K562 (cell line): Measurements from ENCODE around the gene MOCS3. TPM values are rescaled to one million over a fixed set of nuclear protein-coding genes. Genes with fewer than 3 reads are reported as not detected.

Experiments
- ATAC-seq: fragments of 200-7000 bp; cut with Tn5 transposase; 3 replicates; pipeline ENCODE4 v1.9.1; 2020; ENCODE audit warnings: moderate library complexity
- BruUV-seq: library from RNA; stranded (reverse); fragments of 400-500 nt; replicated peaks from 2 replicates; lab custom pipeline; 2021; lab: Mats Ljungman, UMichigan
- CTCF ChIA-PET: fragments of 300-600 bp; formaldehyde crosslinking; extraction: SDS; loops from one replicate; lab custom pipeline; 2021; ENCODE audit warnings: low intra/inter-chr PET ratio; lab: Yijun Ruan, JAX
- POLR2A ChIA-PET: fragments of 300-600, 350-650 bp; sonication (Branson Sonifier 250); formaldehyde crosslinking; extraction: SDS; loops from one replicate; lab custom pipeline; 2021; ENCODE audit warnings: antibody characterized with exemption, inconsistent platforms; lab: Yijun Ruan, JAX
- DNase-seq, 4 experiments: peaks; one replicate each; pipeline versions ENCODE4 v3.0.0 to v3.0.0-alpha.2; 2011 to 2018; ENCODE audit warnings: low spot score in 3 of 4, mixed read lengths in 3 of 4; ENCODE audit errors: extremely low read depth in 1 of 4
- FAIRE-seq: peaks from 2 replicates; lab custom pipeline; 2011; peaks lifted over from hg19 to GRCh38; lab: Jason Lieb, UNC
- H2AFZ ChIP-seq: 2 replicates; pipeline ENCODE4 v1.6.0; 2011; ENCODE audit warnings: low read depth, low read length, control low read depth, inconsistent platforms
- H3K27ac ChIP-seq: fragments of 200-600 bp; 3 replicates; pipeline ENCODE4 v1.8.0; 2011; ENCODE audit warnings: low read depth, mild to moderate bottlenecking, control low read depth, inconsistent platforms, low read length, moderate library complexity, mixed read lengths; ENCODE audit errors: extremely low read depth
- H3K27me3 ChIP-seq, 2 experiments: fragments of 300-600 bp in 1 of 2; 2 replicates in 1 of 2; 3 replicates in 1 of 2; pipeline versions ENCODE4 v1.6.0 to v1.8.0; 2011; ENCODE audit warnings: inconsistent platforms in 2 of 2, low read length in 2 of 2, mild to moderate bottlenecking in 1 of 2, mixed read lengths in 1 of 2, moderate library complexity in 1 of 2; ENCODE audit not compliant: control insufficient read depth in 2 of 2, insufficient read depth in 2 of 2
- H3K36me3 ChIP-seq: fragments of 300-600 bp; 3 replicates; pipeline ENCODE4 v1.8.0; 2011; ENCODE audit warnings: mild to moderate bottlenecking, low read length, inconsistent platforms; ENCODE audit not compliant: control insufficient read depth, insufficient read depth
- H3K4me1 ChIP-seq, 2 experiments: fragments of 200-600 bp in 1 of 2; replicated peaks in 1 of 2; 2 replicates in 1 of 2; 3 replicates in 1 of 2; pipeline versions ENCODE4 v1.5.1 to v1.8.0; 2011; ENCODE audit warnings: inconsistent platforms in 2 of 2, low read length in 2 of 2, mild to moderate bottlenecking in 1 of 2, mixed read lengths in 1 of 2, moderate library complexity in 1 of 2; ENCODE audit not compliant: control insufficient read depth in 2 of 2, insufficient read depth in 2 of 2
- H3K4me2 ChIP-seq: 2 replicates; pipeline ENCODE4 v1.6.1; 2011; ENCODE audit warnings: low read length, control low read depth, inconsistent platforms, mixed read lengths; ENCODE audit not compliant: insufficient read depth
- H3K4me3 ChIP-seq: fragments of 200-600 bp; sonication (generic), shearing (Covaris generic); 2 replicates; pipeline ENCODE4 v1.5.1; 2016; ENCODE audit warnings: control low read depth, inconsistent platforms
- H3K79me2 ChIP-seq: fragments of 200-600 bp; 3 replicates; pipeline ENCODE4 v1.8.0; 2011; ENCODE audit warnings: low read length, inconsistent platforms; ENCODE audit not compliant: control insufficient read depth, insufficient read depth
- H3K9ac ChIP-seq, 2 experiments: 2 replicates each; pipeline versions ENCODE4 v1.6.0 to v1.6.1; 2011; ENCODE audit warnings: low read depth in 2 of 2, low read length in 2 of 2, control low read depth in 1 of 2, inconsistent platforms in 1 of 2, mild to moderate bottlenecking in 1 of 2, mixed read lengths in 1 of 2; ENCODE audit not compliant: insufficient read depth in 1 of 2
- H3K9me1 ChIP-seq: one replicate; pipeline ENCODE4 v1.6.0; 2011; ENCODE audit warnings: inconsistent platforms, mild to moderate bottlenecking, low read length, moderate library complexity; ENCODE audit not compliant: control insufficient read depth, insufficient read depth
- H3K9me3 ChIP-seq: replicated peaks from 2 replicates; pipeline ENCODE4 v1.5.1; 2011; ENCODE audit warnings: low read depth, low read length, inconsistent platforms; ENCODE audit not compliant: control insufficient read depth, insufficient read depth
- H4K20me1 ChIP-seq: replicated peaks from 2 replicates; pipeline ENCODE4 v1.6.1; 2011; ENCODE audit warnings: low read length, inconsistent platforms, mixed read lengths; ENCODE audit not compliant: control insufficient read depth, insufficient read depth
- CBX3 ChIP-seq, 2 experiments: IDR thresholded peaks; 1 replicate in 1 of 2; 2 replicates in 1 of 2; pipeline ENCODE4 v1.6.1; 2012; ENCODE audit warnings: inconsistent platforms in 2 of 2, low read length in 2 of 2, borderline replicate concordance in 1 of 2, control low read depth in 1 of 2
- MED1 ChIP-seq: sonication (generic); formaldehyde crosslinking; IDR thresholded peaks from 2 replicates; pipeline ENCODE4 v1.8.1; 2023; ENCODE audit warnings: missing genetic modification reagents, borderline replicate concordance
- NFIX ChIP-seq: fragments of 250-450 bp; sonication (Bioruptor Pico); IDR thresholded peaks from 2 replicates; pipeline ENCODE4 v1.4.0; 2020; ENCODE audit warnings: low read depth, mild to moderate bottlenecking, moderate library complexity
- YBX1 ChIP-seq: fragments of 450-650 bp; IDR thresholded peaks from 2 replicates; pipeline ENCODE4 v1.7.1; 2016; ENCODE audit warnings: mild to moderate bottlenecking
- ZNF239 ChIP-seq: fragments of 250-450 bp; sonication (Bioruptor Pico); IDR thresholded peaks from 2 replicates; pipeline ENCODE4 v1.4.0; 2020; ENCODE audit warnings: mild to moderate bottlenecking
- WGBS: fragments of 100-300 bp; shearing (Covaris generic); methylation state at CpG from one replicate; pipeline ENCODE4 v1.1.6; 2016; ENCODE audit warnings: low coverage, mixed read lengths; ENCODE audit not compliant: insufficient coverage; ENCODE audit errors: missing lambda C conversion rate; 5-methylcytosine and 5-hydroxymethylcytosine counted together
- in situ Hi-C: fragments of 300-500 bp; cut with MboI; formaldehyde crosslinking; loops from 4 replicates; pipeline ENCODE4 v1.15.0; 2018; ENCODE audit warnings: inconsistent platforms, mixed read lengths
- intact Hi-C: fragments of 100-400 bp; cut with micrococcal nuclease; formaldehyde crosslinking; loops from 2 replicates; pipeline ENCODE4 v1.14.2; 2022
- polyA plus RNA-seq, 8 experiments: library from polyadenylated mRNA; depleted of rRNA in 4 of 8; stranded (reverse) in 5 of 8; unstranded in 3 of 8; fragments of >200 nt; fragmentation: Nextera tagmentation in 2 of 8; fragmentation: Illumina TruSeq in 1 of 8; extraction: Ambion mirVana in 2 of 8; extraction: Trizol in 1 of 8; gene quantifications; 2 replicates each; pipeline versions ENCODE4 v1.2.1 to v1.2.3, GENCODE V29; 2011 to 2014; ENCODE audit warnings: inconsistent platforms in 1 of 8, missing spikeins in 1 of 8
- total RNA-seq, 7 experiments: library from RNA; depleted of rRNA in 6 of 7; stranded (reverse); fragments of >200 nt in 6 of 7; fragmentation: Illumina TruSeq in 2 of 7; extraction: Trizol in 2 of 7; gene quantifications; 2 replicates each; pipeline versions ENCODE4 v1.2.1 to v1.2.3, GENCODE V29; 2011 to 2021; ENCODE audit warnings: low replicate concordance in 1 of 7
- TF ChIP-seq, protein P1 (sequence below): fragments of 450-650 bp; IDR thresholded peaks from 2 replicates; pipeline ENCODE4 v1.6.1; 2016; ENCODE audit warnings: mild to moderate bottlenecking, moderate library complexity
- TF ChIP-seq, protein P2 (sequence below): fragments of 450-650 bp; formaldehyde crosslinking; conservative IDR thresholded peaks from 2 replicates; pipeline ENCODE4 v1.4.0; 2022; ENCODE audit warnings: mild to moderate bottlenecking, missing genetic modification characterization

The MOCS3 gene
- total and polyA plus RNA-seq, 9 of the 15 experiments (the other 6 are each of a cell fraction or from before 2014, with no cell fraction given) = 0.70 to 6.2 (median 2.9) TPM

DNA sequence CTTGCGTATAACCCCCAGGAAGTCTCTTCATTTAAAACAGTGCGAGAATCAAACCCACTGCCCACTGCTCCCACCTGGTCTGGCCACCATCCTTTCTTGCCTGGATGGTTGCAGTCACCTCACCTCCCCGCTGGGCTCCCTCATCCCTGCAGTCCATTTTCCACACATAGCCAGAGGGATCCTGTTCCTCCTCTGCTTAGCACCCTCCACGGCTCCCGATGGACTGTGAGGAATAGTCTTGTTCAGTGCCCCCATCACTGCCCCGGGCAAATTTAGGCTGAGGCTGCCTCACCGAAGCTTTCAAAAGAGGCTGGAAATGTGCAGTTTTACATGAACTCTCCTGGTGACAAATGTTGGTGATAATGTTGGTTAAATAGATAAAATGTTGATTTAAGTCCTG lies 46.6 kb downstream of the MOCS3 start:
- DNase-seq = no peak
- in situ Hi-C loops = no loop called here
- TF ChIP-seq, protein P1, sequence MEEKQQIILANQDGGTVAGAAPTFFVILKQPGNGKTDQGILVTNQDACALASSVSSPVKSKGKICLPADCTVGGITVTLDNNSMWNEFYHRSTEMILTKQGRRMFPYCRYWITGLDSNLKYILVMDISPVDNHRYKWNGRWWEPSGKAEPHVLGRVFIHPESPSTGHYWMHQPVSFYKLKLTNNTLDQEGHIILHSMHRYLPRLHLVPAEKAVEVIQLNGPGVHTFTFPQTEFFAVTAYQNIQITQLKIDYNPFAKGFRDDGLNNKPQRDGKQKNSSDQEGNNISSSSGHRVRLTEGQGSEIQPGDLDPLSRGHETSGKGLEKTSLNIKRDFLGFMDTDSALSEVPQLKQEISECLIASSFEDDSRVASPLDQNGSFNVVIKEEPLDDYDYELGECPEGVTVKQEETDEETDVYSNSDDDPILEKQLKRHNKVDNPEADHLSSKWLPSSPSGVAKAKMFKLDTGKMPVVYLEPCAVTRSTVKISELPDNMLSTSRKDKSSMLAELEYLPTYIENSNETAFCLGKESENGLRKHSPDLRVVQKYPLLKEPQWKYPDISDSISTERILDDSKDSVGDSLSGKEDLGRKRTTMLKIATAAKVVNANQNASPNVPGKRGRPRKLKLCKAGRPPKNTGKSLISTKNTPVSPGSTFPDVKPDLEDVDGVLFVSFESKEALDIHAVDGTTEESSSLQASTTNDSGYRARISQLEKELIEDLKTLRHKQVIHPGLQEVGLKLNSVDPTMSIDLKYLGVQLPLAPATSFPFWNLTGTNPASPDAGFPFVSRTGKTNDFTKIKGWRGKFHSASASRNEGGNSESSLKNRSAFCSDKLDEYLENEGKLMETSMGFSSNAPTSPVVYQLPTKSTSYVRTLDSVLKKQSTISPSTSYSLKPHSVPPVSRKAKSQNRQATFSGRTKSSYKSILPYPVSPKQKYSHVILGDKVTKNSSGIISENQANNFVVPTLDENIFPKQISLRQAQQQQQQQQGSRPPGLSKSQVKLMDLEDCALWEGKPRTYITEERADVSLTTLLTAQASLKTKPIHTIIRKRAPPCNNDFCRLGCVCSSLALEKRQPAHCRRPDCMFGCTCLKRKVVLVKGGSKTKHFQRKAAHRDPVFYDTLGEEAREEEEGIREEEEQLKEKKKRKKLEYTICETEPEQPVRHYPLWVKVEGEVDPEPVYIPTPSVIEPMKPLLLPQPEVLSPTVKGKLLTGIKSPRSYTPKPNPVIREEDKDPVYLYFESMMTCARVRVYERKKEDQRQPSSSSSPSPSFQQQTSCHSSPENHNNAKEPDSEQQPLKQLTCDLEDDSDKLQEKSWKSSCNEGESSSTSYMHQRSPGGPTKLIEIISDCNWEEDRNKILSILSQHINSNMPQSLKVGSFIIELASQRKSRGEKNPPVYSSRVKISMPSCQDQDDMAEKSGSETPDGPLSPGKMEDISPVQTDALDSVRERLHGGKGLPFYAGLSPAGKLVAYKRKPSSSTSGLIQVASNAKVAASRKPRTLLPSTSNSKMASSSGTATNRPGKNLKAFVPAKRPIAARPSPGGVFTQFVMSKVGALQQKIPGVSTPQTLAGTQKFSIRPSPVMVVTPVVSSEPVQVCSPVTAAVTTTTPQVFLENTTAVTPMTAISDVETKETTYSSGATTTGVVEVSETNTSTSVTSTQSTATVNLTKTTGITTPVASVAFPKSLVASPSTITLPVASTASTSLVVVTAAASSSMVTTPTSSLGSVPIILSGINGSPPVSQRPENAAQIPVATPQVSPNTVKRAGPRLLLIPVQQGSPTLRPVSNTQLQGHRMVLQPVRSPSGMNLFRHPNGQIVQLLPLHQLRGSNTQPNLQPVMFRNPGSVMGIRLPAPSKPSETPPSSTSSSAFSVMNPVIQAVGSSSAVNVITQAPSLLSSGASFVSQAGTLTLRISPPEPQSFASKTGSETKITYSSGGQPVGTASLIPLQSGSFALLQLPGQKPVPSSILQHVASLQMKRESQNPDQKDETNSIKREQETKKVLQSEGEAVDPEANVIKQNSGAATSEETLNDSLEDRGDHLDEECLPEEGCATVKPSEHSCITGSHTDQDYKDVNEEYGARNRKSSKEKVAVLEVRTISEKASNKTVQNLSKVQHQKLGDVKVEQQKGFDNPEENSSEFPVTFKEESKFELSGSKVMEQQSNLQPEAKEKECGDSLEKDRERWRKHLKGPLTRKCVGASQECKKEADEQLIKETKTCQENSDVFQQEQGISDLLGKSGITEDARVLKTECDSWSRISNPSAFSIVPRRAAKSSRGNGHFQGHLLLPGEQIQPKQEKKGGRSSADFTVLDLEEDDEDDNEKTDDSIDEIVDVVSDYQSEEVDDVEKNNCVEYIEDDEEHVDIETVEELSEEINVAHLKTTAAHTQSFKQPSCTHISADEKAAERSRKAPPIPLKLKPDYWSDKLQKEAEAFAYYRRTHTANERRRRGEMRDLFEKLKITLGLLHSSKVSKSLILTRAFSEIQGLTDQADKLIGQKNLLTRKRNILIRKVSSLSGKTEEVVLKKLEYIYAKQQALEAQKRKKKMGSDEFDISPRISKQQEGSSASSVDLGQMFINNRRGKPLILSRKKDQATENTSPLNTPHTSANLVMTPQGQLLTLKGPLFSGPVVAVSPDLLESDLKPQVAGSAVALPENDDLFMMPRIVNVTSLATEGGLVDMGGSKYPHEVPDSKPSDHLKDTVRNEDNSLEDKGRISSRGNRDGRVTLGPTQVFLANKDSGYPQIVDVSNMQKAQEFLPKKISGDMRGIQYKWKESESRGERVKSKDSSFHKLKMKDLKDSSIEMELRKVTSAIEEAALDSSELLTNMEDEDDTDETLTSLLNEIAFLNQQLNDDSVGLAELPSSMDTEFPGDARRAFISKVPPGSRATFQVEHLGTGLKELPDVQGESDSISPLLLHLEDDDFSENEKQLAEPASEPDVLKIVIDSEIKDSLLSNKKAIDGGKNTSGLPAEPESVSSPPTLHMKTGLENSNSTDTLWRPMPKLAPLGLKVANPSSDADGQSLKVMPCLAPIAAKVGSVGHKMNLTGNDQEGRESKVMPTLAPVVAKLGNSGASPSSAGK = no peak
- TF ChIP-seq ZNF239 (CRISPR knock-in tag) (no peak), CBX3 (IDR thresholded peaks at IDR 0.05; ENCODE audit: borderline replicate concordance in 1 of 2, low read length in 2 of 2) (no peak), NFIX (CRISPR knock-in tag) (no peak), YBX1 (no peak), MED1 (CRISPR knock-in tag) (no peak)
- TF ChIP-seq, protein P2, sequence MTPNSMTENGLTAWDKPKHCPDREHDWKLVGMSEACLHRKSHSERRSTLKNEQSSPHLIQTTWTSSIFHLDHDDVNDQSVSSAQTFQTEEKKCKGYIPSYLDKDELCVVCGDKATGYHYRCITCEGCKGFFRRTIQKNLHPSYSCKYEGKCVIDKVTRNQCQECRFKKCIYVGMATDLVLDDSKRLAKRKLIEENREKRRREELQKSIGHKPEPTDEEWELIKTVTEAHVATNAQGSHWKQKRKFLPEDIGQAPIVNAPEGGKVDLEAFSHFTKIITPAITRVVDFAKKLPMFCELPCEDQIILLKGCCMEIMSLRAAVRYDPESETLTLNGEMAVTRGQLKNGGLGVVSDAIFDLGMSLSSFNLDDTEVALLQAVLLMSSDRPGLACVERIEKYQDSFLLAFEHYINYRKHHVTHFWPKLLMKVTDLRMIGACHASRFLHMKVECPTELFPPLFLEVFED = no peak

More for the DNA sequence above, 46.6 kb downstream of the MOCS3 start:
- H3K36me3 ChIP-seq = no peaks in the 10 kb centered on the region
- H4K20me1 ChIP-seq = 0 out of 2 replicates have a peak, but pooled peaks cover 3% of the 10 kb centered on the region
- WGBS = 5% methylated on average over 7 of the region's 7 CpGs
- no peak overlapping the region for H3K9ac ChIP-seq
- H3K9me1 ChIP-seq = no peaks in the 10 kb centered on the region
- H3K4me2 ChIP-seq = no peak overlapping the region
- H3K9me3 ChIP-seq = no peaks in the 10 kb centered on the region
- POLR2A ChIA-PET = interaction anchor here (1.4 kb wide), 1 partner anchor 10 kb away, joined by 4 read pairs; no protein-coding TSS in a partner anchor
- FAIRE-seq (no peak), ATAC-seq (no peak)
- no peak overlapping the region for H2AFZ ChIP-seq
- no TSS peak for BruUV-seq
- H3K4me3 ChIP-seq = no peak overlapping the region
- peaks cover 0 to 22% of the 10 kb centered on the region in 2 experiments; a peak in 1 of 5 replicates for H3K4me1 ChIP-seq
- intact Hi-C loops = no loop called here
- peaks cover 31 to 61% of the 10 kb centered on the region in 2 experiments; a peak in 4 of 5 replicates for H3K27me3 ChIP-seq
- CTCF ChIA-PET = interaction anchor here (0.6 kb wide), 1 partner anchor 184 kb away, joined by 3 read pairs; no protein-coding TSS in a partner anchor
- H3K27ac ChIP-seq = no peak overlapping the region
- no peaks in the 10 kb centered on the region for H3K79me2 ChIP-seq
